Right lobe of liver (tissue), 4 donors: ENCODE results near the gene BAG5.

Experiments used
- POLR2A ChIP-seq: fragments of 450-650 bp; IDR thresholded peaks from one replicate; pipeline ENCODE4 v1.6.1; 2017; ENCODE audit warnings: antibody characterized with exemption, mild to moderate bottlenecking
- TF ChIP-seq, protein P1 (sequence below), 4 donors: fragments of 200-600 bp in 3 of 4; fragments of 450-650 bp in 1 of 4; IDR thresholded peaks; one replicate each; pipeline versions ENCODE4 v1.5.1 to v1.8.0; 2016 to 2022; ENCODE audit warnings: antibody characterized with exemption in 4 of 4, mild to moderate bottlenecking in 2 of 4
- donor health status: DM: no; HTN: no; CAD: no.
- donor health status: DM: no; HTN: no; CAD: no.
- donor health status: DM: no; HTN: yes; CAD: no.

DNA sequence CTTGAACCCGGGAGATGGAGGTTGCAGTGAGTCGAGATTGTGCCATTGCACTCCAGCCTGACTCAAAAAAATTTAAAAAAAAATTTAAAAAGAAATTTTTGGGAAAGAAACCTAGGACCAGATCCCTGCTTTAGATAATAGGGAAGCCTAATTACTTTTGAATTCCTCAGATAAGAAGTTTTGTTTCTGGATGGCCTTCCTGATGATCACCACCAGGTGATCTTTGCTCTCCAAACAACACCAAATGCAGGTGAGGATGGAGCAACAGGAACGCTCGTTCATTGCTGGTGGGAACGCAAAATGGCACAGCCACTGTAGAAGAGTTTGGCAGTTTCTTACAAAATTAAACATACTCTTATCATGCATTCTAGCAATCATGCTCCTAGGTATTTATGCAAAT is 38.0 kb upstream of the BAG5 start:
- TF ChIP-seq, protein P1, sequence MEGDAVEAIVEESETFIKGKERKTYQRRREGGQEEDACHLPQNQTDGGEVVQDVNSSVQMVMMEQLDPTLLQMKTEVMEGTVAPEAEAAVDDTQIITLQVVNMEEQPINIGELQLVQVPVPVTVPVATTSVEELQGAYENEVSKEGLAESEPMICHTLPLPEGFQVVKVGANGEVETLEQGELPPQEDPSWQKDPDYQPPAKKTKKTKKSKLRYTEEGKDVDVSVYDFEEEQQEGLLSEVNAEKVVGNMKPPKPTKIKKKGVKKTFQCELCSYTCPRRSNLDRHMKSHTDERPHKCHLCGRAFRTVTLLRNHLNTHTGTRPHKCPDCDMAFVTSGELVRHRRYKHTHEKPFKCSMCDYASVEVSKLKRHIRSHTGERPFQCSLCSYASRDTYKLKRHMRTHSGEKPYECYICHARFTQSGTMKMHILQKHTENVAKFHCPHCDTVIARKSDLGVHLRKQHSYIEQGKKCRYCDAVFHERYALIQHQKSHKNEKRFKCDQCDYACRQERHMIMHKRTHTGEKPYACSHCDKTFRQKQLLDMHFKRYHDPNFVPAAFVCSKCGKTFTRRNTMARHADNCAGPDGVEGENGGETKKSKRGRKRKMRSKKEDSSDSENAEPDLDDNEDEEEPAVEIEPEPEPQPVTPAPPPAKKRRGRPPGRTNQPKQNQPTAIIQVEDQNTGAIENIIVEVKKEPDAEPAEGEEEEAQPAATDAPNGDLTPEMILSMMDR (IDR thresholded peaks at IDR 0.05), result no peak
- TF ChIP-seq POLR2A, result no peak
